NOMO-1 (cell line): ENCODE results near the gene PRSS33.
A peak's percentile ranks its signal among the peaks of the same experiment; 100 is the strongest.

Experiments
- DNase-seq, 2 experiments: peaks; one replicate each; lab custom pipeline; 2025; ENCODE audit not compliant: unreplicated experiment in 2 of 2; lab: John Stamatoyannopoulos, UW

The PRSS33 gene

DNA sequence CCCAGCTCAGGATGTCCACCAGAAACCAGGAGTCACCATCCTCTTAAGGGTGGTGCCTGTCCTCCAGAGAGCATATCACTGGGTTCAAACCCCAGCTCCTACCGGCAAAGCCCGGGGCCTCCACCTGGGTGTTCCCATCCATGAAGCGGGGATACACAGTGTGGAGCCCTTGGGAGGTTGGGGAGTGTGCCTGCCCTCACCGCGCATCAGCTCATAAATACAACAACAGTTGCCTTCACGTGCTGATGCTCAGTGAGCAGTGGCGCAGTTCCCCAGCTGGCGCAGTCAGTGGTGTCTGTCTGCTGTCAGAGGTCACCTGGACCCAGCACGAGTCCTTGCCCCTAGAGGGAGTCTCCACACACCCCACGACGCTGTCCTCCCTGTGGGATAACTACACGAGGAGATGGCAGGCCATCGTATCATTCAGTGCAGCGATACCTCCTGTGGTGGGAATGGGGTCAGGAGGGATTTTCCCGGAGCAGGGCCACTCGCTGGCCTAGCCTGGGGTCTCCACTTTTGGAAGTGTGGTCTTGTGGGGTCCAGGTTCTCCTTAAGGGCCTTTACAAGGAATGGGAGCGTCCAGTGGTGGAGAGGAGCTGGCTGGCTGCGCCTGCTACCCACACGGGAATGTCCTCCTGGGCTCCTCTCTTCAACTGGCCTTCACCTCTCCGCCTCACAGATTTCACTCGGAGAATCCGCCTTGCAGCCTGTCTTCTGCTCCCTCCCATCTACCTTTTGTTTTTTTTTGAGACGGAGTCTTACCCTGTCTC, 8.0 kb downstream of the PRSS33 start:
- no peak for DNase-seq

DNA sequence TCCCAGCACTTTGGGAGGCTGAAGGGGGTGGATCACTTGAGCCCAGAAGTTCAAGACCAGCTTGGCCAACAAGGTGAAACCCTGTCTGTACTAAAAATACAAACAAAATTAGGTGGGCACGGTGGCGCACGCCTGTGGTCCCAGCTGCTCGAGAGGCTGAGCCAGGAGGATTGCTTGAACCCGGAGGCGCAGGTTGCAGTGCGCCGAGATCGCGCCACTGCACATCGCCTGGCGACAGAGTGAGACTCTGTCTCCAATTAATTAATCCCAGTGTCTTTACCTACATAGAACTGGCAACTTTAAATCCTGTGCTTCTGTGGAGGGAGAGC, 8.8 kb downstream of the PRSS33 start:
- no peak for DNase-seq

DNA sequence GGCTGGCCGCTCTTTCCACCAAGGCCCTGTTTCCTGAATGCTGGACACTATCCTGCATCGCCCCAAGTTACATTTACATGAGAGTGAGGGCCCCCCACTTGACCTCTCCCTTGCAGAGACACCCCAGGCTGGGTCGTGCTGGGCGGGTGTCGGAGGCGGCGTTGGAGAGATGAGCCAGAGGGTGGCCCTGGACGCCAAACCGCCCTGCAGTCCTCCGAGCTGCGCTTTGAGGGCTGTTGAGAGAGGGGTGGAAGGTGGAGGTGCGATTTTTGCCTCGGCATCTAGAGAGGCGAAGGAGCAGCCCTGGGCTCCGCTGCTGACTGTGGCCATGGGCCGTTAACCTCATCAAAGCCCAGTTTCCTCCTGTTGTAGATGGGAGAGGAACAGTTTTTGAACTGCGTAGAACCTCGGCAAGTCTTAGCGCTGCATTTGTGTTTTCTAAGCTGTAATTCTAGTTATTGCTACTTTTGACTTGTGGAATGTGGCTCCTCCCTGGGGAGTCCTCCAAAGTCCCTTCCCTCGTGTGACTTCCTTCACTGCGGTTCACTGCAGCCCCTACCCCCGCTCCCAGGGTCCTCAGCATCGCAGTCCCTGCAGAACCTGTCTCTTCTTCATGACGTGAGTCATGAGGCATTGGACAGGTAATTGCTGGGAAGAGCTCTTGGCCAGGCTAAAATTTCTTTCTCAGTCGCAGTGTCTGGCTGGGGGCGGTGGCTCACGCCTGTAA, 9.3 kb downstream of the PRSS33 start:
- DNase-seq, result no peak

DNA sequence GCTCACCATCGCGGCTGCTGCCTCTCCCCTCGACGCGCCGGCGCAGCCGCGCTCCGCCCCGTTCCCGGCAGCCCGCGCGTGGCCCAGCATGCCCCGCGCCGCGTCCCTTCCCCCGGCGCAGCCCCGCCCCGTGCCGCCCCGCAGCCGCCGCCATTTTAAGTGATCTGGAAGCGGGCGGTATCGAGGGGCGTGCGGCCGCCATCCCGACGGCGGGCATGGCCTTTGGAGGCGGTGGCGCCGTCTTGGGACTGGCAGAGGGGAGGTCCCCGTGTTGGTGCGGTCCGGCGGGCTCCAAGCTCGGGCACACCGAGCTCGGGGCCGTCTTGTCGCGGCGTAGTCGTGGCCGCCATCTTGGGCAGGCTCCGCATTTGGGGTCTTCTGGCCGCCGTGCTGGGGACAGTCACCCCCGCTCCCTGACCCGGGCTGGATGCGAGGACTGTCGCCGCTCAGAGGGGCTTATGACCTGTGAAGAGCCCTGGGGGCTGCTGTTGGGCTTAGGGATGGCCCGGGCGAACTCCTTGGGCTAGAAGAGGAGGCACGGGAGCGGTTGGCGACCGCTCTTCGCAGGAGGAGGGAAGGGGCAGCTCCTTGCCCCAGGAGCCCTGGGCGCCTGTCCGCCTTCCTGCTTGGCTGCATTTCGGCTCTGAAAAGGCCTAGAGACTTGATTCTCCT, 10.0 kb downstream of the PRSS33 start, which contains the start of gene ELOB:
Gene ELOB (minus strand): TSS at position 50 of the 672 bp plus-strand sequence. CDS start 41 bp downstream, at position 9.
- peak; percentile 67 to 92 for DNase-seq

DNA sequence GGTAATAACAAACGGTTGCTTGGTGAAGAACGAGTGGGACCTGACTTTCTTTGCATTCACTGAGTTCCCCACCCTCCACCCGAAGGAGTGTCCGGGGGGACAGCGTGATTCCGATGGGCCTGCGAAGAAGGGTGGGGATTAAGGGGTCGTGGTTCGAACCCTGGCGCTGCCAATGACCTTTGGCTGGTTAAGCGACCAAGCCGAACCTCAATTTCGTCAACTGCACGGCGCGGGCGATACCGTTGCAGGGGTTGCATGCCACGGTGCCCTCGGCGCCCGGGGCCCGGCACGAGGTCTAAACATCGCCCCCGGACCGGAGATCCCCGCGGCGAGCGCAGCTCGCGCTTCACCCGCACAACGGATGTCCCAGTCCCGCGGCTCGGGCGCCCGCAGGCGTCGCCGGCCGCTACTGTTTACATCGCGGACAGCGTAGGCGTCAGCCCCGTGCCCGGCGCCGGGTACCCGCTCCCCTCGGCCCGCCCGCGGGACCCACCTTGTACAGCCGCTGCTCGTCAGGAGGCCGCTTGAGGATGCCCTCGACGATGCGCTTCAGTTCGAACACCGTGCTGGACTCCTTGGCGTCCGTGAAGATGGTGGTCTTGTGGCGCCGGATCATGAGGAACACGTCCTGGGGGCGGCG, 10.7 kb downstream of the PRSS33 start:
- DNase-seq, result no peak

DNA sequence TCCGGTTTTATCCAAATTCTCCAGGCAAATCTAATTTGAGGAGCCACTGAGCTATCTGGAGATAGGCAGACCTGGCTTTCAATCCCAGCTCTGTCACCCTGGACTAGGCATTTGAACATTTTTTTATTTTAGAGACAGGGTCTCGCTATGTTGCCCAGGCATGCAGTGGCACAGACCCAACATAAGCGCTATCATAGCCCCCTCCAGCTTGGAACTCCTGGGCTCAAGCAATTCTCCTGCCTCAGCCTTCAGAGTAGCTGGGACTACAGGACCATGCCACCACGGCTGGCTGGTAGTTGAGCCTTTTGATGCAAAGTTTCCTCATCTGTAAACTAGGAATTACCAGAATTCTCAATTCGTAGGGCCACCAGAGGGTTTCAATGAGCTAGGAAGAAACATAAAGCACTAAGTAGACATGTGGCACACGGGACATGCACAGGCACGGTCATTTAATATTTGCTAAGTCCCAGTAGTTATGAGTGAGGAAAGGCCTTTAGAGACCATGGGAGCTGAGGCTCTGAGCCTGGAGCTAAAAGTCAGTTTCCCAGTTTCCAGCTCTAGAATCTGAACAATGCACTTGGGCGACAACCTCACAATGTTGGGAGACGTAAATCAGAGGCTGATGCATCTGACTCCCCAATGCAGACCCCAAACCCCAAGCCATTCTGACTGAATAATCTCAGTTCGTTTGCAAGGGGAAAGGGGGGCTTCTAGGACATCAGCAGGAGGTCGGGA, 11.4 kb downstream of the PRSS33 start:
- DNase-seq, result no peak

DNA sequence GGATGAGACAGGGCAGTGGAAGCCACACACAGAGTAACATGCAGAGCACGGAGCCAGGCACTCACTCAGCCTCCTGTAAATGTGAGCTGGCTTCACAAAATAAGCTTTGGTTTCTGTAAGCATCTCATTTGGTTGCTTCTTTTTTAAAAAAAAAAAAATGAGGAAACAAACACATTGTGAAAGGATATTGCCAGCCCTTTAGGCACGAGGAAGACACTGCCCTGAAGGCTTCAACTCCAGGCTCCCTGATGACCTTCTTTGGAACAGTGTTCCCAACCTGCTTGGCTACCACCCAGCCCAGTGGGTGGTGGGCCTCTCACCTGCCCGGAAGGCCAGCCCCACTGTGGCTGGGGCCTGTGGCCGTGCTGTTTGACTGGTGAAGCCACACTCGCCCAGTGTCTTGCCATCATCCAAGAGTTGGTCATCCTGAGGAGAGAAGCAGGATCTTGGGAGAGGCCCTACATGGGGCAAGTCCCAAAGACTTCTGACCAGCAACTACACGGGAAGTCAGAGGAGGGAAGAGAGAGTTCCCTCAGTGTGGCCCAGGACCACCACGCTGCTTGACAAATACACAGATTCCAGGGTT, 12.1 kb downstream of the PRSS33 start:
- DNase-seq, result peak; percentile 13 to 15

DNA sequence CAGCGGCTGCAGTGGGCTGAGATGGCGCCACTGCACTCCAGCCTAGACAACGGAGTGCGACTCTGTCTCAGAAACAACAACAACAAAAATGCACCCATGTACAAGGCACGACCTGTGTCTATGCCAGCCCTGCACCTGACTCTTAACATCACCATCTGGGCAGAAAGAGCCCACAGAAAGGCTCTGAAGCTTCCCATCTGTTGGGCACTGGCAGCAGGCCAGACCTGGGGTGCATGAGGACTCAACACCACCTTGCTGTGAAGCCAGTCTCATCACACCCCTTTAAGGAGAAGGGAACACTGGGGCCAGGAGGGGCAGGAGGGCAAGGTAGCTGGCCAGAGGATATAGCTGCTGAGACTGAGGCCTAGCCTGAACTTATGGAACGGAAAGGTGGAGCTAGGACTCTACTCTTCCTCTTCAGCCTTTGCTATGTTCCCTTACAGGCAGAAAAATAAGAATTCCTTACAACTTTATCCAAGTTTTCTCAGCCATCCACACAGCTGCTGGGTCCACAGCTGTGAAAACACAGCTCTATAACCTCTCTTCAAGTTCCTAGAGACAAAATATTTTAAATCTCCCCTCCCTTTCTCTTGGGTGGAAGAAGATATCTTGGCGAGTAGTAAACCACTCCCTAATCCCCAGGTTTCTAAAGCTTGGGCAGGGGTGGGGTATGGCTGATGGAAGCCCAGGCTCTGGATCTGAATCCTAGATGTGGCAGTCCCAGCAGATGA, 13.0 kb downstream of the PRSS33 start:
- DNase-seq, result no peak

DNA sequence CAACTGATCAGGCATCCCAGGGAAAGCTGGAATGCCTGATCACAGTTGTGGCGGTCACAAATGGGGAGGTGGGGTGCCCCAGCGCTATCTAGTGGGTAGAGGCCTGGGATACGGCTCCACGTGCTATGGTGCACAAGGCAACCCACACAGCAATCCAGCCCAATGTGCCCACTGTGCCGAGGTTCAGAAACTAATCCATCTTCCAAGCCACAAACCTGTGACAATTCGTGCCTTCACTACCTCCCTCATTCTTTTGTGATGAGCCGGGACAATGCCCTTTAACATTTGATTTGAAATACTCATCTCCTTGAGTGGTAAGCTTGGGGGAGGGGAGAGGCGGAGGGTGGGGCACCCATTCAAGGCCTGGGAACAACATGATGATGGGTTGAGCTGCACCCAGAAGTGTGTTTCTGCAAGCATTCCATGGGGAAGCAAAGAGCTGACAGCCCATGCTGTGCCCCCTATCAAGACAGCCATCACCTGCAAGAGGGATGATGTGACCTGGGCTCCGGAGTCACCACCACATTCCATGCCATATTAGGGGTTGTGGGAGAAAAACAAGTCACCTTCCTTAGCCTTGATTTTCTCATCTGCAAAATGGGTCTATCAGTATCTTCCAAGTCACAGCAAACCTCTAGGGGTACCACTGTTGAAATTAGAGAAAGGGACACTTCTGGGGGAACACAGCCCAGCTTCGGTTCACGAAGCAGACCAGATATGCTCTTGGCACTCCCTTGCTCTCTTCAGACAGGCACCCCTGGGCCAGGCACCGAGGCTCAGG, 14.0 kb downstream of the PRSS33 start:
- no peak for DNase-seq

DNA sequence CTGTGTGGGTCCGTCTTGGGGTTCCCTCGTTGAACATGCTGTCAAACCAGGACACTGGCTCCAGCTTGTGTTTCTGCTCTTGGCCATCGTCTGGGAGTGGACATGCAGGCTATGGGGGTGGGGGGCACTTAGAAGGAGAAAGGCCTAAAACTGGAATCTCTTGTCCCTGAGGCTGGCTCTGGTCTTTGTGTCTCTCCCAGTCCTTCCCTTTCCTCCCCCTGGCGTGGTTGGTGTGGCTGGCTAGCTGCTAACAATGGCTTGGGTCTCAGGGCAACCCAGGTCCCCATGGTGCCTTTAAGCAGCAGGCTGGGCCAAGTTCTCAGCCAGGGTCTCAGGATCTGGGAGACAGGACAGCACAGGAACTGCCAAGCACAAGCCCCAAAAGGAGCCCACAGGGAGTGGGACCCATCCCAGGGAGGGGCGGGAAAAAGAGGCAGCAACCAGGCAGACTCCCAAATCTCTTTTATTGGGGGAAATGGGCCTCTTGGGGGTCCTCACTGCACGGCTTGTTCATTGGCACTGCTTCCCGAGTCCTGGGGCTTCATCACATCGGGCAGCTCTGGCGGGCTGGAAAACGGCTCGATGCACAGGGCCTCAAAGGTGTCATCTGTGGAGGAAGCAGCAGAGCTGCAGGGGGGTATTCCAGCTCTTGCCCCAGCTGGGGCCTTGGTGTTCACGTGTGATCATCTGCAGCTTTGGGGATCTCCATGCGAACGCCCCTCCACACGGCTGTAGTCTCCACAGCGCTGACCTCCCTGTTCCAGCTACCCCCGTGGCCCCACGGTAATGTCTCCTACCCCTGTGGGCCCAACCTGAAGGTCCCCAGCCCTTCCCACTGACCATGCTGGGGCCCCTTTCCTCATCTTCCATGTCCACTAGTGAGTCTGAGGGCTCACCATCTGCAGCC, 15.6 kb downstream of the PRSS33 start:
- no peak for DNase-seq

DNA sequence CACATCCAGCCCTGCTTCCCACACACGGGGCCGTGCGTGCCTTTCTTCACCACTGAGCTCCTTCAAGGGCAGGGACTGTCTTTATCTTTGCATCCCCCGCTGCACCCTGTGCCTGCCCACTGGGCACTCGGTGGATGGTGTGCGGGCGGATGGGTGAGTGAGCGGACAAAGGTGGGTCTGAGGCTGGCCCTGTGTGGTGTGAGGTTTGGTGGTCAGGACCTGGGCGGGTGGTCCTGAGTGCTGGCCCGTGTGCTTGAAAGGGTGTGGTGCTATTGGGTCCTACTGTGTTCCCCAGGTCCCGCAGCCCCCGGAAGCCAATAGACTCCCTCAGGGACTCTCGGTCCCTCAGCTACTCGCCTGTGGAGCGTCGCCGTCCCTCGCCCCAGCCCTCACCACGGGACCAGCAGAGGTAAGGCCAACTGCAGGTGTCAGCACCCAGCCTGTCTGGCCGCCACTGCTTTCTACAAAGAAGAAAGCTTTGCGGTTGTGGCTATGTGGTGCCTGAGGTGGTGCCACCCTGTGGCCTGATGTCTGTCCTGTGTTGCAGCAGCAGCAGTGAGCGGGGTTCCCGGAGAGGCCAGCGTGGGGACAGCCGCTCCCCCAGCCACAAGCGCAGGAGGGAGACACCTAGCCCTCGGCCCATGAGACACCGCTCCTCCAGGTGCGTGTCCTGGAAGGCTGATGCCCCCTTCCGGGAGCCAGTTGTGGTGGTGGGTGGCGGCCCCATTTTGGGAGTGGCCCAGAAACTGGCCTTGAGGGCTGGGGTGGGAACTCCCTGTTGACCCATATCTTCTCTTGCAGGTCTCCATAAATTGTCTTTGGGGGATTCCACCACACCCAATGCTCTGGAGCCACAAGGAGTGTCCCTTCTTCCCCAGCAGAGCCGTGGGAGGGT, 17.1 kb downstream of the PRSS33 start:
- no peak for DNase-seq

DNA sequence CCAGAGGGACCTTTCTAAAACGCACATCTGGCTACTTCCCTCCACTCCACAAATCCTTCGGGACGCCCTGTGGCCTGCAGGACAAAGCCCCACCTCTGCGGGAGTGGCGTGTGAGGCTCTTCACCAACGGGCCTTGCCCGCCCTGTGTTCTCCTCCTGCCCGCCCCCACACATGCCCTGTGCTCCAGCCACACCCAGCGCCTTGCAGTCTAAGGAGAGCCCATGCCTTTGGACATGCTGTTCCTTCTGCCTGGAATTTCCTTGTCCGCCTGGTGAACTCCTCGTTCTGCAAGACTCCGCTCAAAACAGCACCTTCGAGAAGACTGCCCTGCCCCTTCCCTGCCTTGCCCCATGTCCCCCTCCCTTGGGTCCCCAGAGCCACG, 17.7 kb downstream of the PRSS33 start:
- DNase-seq, result no peak

DNA sequence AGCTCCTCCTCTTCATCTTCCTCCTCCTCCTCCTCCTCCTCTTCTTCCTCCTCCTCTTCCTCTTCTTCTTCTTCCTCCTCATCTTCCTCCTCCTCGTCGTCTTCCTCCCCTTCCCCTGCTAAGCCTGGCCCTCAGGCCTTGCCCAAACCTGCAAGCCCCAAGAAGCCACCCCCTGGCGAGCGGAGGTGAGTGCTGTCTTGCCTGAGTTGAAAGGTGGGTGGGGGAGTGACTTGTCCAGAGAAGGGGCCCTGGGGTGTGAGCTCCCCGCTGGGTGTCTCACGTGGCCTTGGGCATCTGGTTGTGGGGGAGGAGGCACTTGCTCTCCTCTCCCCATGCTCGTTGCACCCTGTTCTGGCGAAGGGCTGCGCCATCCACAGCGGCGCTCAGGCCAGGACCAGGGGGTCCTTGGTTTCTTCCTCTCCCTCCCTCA, 18.2 kb downstream of the PRSS33 start:
- DNase-seq, result no peak

DNA sequence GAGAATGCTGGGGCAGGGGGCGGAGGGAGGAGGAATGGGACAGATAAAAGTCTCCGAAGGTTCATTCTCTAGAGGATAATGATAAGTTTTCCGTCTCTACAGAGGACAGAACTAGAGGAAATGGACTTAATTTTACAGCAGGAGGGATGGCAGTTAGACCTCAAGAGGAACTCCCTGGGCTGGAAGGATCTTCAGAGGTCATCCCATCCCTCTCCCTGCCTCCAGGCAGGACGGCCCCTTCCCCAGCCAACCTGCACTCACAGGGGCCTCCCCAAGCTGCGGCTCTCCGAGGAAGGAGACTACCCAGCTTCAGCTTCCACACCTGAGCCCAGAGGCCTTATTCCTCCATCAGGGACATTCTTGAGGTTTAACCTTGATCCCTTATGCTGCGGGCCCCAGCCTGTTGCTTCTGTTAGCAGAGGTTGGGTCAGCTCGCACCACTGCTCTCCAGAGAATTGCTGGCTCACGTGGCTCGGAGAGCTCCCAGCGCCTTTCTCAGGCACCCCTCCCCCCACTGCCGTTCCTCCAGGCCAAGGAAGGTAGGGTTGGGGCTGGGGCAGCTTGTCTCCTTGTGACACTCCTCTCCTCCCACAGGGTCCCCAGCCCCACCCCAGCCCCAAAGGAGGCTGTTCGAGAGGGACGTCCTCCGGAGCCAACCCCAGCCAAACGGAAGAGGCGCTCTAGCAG, 18.8 kb downstream of the PRSS33 start:
- no peak for DNase-seq

DNA sequence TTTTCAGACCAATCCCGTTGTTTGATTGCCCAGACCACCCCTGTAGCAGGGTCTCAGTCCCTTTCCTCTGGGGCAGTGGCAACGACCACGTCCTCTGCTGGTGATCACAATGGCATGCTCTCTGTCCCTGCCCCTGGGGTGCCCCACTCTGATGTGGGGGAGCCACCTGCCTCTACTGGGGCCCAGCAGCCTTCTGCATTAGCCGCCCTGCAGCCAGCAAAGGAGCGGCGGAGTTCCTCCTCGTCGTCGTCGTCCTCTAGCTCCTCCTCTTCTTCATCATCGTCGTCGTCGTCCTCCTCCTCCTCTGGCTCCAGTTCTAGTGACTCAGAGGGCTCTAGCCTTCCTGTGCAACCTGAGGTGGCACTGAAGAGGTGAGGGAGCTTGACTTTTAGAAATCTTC, 19.5 kb downstream of the PRSS33 start:
- DNase-seq, result no peak

DNA sequence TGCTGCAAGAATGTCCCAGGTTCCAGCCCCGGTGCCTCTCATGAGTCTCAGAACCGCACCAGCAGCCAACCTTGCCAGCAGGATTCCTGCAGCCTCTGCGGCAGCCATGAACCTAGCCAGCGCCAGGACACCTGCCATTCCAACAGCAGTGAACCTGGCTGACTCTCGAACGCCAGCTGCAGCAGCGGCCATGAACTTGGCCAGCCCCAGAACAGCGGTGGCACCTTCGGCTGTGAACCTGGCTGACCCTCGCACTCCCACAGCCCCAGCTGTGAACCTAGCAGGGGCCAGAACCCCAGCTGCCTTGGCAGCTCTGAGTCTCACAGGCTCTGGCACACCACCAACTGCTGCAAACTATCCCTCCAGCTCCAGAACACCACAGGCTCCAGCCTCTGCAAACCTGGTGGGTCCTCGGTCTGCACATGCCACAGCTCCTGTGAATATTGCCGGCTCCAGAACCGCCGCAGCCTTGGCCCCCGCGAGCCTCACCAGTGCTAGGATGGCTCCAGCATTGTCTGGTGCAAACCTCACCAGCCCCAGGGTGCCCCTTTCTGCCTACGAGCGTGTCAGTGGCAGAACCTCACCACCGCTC, 20.1 kb downstream of the PRSS33 start:
- DNase-seq, result no peak
